Activated CD8-positive, alpha-beta memory T cell treated with anti-CD3 and anti-CD28 coated beads for 4 hours (primary cell): ENCODE results near the gene CCP110.
"Not testable (repeated sequence)": the region's sequence is repeated elsewhere in the genome, so short reads cannot be mapped to it uniquely, and the experiment has no call there.

Experiments
- DNase-seq, 2 donors: peaks; one replicate each; pipeline ENCODE4 v3.0.0-alpha.2; 2020; ENCODE audit warnings: low read depth in 2 of 2

CCP110 gene

DNA sequence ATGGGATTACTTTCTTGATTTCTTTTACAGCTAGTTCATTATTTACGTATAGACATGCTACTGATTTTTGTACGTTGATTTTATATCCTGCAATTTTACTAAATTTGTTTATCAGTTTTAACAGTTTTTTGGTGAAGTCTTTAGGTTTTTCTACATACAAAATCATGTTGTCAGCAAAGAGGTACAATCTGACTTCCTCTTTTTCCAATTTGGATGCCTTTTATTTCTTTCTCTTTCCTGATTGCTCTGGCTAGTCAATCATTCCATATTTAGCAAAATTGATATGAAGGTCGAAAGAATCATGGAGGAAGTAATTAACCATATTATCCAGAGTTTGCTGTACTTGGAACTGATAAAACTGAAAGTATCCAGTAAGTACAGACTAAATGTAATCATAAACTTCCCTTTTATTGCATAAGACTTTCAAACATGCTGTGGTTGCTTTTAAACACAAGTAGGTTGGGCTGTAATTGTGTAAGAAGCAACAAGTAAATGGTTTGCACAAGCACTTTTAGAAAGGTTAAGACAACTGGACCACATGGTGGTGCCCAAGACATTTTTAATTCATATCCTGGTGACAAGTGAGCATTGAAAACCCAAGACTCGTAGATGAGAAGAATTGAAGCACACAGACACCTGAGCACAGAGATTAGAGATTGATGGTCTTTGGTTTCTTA is 10.2 kb upstream of the CCP110 start:
- no peak for DNase-seq

DNA sequence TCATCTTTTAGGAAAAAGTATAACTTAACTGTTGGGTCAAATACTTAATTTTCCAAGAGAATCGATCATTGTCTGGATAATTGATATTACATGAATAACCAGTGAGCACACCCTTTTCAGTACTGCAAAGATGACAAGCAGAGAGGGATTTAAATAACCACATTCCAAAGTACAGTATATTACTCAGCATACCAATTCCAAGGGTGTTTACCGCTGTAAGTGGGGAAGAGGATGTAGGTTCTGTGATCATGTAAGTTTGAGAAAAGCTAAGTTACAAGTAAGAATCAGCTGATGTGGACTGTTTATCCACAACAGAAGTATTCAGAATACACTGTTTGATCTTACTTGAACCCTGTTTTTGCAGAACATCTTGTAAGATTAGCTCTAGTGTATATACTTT is 8.0 kb upstream of the CCP110 start:
- DNase-seq: no peak

DNA sequence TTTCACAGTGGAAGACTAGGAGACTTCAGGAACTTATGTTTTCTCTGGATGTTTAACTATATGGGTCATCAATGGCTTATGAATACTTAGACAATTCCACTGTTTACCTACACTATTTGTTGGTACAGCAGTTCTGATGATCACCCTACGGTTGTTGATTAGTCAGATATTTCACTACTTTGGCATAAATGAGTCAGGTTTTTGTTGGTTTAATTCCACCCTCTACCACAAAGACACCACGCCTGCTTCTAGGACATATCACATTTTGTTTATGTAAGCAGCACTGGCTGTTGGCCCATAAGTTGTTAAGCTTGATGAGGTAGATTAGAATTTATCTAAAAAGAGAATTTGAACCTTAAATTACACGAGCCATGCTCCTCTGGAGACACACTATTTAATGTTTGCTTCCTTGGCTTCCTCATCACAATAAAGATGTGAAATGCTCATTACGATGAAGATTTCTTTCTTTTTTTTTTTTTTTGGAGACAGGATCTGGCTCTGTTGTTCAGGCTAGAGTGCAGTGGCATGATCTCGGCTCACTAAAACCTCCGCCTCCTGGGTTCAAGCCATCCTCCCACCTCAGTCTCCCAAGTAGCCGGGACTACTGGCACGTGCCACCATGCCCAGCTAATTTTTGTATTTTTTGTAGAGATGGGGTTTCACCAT is 6.2 kb upstream of the CCP110 start:
- DNase-seq: no peak

DNA sequence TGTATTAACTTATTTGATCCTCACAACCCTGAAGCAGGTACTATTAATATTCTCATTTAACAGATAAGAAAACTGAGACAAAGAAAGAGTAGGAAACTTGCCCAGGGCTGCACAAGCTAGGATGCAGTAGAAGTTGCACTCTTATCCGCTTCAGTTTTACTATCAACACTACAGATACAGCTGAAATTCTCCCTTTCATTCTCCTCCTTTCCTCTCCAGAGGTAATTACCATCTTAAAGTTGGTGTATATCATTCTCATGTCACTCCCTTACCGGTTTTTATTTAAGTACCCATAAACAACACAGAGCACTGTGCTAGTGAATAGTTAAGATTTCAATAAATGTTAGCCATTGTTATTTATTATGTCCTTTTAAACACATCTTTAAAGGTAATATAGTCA is 5.4 kb upstream of the CCP110 start:
- no peak for DNase-seq

DNA sequence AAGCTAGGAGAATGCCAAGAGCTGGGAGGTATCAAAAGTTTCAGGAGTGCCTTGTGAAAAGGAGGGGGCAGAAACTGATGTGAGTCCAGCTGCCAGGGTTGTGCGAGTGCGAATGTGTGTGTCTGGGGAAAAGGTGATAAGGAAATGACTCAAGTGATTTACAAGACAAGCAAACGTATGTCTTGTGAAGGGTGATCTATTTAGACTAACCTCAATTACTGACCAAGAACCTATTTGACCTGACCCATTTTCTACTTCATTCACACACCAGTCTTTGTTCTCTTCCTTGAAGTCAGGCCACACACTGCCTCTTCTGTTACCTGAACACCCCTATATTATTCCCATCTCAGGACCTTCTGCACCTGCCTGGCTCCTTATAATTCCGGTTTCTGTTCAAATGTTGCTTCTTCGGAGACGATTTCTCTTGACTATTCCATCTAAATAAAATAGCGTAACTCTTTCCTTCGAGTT is 2.8 kb upstream of the CCP110 start:
- DNase-seq: no peak

DNA sequence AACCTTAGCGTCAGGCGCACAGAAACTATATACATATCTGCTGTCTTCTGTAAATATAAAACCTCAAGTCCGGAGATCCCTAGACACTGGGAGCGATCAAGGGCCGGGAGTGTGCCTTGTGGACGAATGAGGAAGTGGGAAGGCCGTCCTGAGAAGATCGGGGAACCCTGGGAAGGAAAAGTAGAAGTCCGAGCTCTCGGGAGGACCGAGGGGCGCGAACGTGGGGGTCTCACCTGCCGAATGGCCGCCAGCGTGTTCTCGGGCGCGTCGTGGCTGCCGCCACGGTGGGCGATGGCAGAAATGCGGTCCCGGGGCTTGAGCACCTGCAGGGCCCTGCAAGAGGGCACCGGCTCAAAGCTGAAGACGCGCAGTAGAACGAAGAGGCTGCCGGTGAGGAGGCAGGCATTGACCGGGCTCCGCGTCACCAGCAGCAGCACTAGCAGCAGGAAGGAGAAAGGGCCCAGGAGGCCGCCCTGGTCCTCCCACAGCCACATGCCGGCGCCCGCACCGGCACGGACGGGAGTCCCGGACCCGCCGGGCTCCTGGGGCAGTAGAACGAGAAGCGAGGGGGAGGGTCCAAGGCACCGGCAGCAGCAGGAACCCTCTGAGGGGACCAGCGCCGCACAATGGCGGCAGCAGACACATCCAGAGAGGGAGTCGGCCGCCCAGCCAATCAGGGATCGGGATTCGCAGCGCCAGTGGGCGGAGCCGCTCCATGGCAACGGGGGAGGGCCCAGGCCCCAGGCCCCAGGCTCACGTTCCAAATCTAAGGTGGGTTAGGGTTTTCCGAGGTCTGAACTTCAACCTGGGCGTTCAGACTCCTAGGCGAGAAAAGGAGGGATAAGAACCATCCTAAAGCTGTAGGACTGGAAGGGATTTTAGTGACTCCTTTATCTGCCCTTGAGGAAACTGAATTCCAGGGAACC is 2.0 kb upstream of the CCP110 start, which contains the start of gene GDE1:
Gene GDE1, minus strand, starts transcription at position 628 of the 926 bp plus-strand sequence. Its CDS starts 134 bp downstream, at position 494.
- peak; percentile 90 to 91 for DNase-seq

DNA sequence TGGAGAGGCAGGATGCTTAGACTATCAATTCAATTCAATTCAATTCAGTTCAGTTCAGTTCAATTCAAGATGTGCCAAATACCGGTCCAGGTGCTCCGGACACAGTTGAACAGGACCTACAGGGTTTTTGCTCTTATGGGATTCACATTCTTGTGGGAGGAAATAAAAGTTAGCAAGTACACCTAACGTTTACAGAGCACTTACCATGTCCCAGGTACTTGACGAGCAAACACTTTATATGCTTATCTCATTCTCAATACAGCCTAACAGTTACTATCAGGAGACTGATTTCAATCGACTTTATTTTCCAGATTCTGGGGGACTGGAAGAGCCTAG is 1.4 kb upstream of the CCP110 start:
- no peak for DNase-seq

DNA sequence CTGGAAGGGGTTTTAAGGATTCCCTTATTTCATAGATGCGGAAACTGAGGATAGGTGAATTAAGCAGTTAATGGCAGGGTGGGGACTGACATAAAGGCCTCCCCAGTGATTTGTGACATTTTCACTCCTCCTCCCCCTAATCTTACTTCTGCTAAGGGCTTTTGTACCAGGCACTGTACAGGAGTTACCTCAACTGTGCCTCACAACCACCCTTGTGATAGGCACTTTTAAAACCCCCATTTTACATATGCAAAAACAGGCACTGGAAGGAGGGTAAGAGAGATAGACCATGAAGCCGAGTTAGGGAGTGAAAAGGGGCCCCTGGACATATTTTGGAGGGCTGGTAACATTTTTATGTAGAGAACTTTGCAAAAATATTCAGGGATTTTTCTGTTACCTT is 982 bp upstream of the CCP110 start:
- no peak for DNase-seq

DNA sequence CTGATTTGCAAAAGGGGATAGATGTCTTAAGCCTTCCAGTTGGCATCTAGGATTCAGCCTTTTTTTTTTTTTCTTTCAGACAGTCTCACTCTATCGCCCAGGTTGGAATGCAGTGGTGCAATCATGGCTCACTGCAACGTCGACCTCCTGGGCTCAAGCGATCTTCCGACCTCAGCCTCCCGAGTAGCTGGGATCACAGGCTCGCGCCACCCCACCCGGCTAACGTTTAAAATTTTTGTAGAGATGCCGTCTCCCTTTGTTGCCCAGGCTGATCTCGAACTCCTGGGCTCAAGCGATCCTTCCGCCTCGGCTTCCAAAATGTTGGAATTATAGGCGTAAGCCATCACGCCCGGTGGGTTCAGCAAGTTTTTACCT is 571 bp upstream of the CCP110 start:
- DNase-seq: no peak

DNA sequence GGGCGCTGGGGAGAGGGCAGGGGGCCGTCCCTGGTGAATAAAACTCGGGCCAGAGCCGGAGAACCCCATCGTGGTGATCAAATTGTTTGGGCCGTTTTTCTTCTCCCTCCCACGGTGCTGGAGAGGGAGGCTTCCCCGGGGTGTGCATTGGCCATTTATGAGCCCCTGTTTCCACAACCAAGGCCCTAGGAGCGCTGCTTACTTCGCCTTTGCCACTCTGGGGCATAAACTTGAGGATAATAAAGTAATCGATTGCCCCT is 544 bp downstream of the CCP110 start:
- DNase-seq: no peak

DNA sequence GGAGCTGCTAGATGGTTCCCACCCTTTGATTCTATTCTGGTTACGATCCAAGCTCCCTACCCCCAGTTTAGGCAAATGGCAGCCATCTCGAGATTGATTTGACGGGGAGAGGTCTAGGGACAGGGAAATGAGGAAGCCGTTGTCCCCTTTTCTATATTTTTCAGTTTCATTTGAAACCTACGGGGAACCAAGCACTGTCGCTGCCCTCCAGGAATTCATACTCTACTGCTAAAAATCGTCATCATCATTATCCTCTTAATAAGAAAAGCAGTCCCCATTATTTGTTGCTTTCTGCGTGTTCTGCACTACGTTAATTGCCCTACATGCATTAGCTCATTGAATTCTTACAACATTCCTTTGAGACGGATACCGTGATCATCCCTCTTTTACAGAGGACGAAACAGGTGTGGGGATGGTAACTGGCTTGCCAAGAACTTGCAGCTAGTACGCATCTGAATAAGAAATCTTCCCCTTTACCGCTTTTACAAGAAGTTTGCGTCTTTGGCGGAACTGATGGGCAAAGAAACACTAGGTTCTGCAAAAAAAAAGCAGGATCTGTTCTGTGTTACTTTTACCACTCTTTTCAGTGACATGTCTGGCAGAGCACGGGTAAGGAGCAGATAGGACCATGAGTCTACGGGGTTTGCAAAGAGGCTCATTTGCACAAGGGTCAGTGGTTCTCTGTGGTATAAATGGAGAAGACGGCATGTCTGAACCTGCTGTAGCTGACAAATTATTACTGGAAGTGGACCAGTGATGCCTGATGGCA is 1.1 kb downstream of the CCP110 start:
- DNase-seq: no peak

DNA sequence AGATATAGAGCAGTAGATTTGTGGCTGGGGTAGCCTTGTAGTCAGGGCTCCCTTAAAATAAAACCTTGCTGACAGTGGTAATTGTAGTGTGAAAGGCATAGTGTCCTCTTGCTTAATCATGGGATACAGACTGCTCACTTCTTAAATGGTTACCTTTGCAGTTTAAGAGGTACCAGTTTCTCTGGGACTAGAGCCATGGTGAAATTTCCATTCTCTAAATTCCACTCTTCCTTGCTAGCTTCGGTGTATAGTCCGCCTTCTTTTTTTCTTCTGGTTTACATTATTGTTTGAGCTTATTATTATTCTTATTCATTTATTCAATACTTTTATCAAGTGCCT is 1.6 kb downstream of the CCP110 start:
- DNase-seq: no peak

DNA sequence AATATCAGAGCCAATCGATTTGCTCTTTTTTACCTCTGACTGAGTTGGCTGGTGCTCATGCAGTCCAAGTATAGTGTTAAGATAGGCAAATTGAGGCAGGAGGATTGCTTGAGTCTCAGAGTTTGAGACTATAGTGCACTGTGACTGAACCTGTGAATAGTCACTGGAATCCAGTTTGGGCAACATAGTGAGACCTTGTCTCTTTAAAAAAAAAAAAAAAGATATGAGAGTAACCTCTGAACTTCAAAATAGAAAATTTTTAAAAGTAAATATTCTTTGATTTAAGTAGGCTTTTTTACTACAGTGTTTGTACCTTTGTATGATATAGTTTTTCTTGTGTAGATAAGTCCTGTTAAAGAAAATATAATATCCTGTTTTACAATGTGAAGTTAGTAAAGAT is 3.4 kb downstream of the CCP110 start:
- DNase-seq: no peak

DNA sequence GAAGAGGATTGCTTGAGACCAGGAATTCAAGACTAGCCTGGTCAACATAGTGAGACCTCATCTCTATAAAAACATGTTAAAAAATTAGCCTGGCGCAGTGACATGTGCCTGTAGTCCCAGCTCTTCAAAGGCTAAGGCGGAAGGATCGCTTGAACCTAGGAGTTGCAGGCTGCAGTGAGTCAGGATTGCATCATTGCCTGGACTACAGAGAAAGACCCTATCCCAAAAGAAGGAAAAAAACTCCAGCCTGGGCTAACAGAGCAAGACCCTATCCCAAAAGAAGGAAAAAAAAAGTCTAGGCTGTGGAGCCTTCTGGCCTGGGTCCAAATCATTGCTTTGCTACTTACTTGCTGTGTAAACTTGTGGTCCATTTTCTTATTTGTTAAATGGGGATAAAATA is 4.9 kb downstream of the CCP110 start:
- no peak for DNase-seq

DNA sequence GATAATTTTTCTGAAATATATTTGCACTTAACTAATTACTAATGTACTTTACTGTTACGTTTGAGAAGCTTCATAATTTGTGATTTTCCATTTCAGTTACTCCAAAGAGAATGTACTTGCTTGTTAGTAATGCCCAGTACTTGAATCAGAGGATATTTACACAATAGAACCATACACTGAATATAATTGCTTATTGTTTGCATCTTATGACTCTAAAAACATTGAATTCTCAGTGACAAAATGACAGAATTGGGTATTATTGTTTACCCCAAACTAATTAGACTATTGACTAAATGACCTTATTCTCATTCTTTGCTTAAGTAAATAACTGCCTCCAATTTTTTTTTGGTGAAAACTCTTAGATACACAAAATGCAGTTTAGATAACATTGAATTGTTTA is 8.9 kb downstream of the CCP110 start:
- no peak for DNase-seq

DNA sequence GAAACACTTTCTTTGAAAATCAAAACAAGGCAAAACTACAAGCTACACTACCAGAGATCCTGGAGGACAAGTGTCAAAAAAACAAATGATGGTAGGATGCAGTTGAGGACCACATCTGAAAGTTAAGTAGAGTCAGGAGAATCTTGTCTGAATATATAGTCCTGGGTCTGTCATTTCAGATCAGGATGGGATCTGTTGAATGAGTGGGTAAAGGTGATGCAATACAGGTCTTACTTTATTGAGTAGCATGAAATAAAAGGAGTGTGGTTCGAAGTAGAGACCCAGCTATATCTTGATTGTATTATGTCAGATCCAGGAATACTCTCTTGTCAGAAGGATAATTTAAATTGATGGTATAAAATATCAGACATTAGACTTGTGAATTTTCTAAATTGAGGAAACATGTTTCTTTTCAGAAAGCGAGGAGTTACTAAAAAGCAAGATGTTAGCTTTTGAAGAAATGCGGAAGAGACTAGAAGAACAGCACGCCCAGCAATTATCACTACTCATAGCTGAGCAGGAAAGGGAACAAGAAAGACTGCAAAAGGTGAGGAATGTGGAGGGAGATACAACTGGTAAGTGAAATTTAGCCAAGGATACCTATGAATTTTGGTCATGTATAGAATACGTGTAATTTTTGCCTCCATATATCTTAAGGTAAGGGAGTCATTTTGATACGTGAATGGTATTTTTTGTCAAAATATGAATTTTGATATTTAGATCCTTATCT is 16.7 kb downstream of the CCP110 start:
- DNase-seq: no peak

DNA sequence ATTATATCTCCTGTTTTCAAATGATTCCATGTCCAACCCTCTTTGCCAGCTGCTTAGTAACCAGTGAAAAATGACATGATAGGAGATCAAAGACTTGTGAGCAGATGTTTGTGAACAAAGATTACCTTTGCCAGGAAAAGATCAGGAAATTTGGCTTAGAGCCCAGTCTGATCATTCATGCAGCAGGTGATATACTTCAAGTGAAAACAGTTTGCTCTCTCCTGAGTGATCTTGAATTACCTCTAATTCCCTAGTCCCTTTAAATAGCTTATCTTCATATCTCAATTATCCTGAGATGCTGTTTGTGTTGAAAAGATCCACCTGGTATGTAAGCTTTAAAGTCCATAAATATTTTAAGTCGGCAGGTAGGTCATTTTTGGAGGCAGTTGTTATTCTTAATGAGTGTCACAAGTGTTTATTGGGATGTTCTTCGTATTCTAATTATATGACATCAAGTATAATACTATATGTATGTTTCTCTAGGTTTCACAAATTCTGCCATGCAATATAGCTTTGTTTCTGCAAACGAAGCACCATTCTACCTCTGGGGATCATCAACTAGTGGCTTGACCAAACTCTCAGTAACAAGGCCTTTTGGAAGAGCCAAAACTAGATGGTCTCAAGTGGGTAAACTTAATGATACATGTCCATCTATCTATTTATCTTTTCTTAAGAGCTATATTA is 18.5 kb downstream of the CCP110 start:
- DNase-seq: no peak

DNA sequence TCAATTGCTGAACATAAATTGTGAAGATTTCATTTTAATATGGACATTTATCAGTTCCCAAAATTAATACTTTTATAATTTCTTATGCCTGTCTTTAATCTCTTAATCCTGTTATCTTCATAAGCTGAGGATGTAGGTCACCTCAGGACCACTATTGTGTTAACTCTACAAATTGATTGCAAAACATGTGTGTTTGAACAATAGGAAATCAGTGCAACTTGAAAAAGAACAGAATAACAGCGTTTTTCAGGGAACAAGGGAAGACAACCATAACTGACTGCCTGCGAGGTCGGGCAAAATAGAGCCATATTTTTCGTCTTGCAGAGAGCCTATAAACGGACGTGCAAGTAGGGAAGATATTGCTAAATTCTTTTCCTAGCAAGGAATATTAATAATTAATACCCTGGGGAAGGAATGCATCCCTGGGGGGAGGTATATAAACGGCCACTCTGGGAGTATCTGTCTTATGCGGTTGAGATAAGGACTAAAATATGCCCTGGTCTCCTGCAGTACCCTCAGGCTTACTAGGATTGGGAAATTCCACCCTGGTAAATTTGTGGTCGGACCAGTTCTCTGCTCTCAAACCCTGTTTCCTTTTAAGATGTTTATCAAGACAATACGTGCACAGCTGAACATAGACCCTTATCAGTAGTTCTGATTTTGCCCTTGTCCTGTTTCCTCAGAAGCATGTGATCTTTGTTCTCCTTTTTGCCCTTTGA is 19.7 kb downstream of the CCP110 start:
- not testable (repeated sequence) for DNase-seq

DNA sequence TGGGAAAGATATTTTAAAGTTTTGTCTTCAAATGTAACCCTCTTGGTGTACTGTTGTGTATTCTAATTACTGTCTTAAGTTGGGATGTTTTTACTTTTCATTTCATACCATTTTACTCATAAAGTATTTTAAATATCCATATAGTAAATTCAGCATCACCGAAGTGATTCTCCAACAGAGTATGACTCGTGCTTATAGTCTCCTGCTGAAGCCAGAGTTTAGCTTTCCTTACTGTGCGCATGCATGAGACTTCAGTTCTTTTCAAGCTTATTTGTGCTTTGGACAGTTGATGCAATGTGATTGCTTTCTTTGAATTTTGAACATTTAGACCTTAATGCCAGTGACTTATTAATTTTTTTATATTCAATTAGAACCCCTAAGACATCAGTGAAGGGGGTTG is 24.4 kb downstream of the CCP110 start:
- DNase-seq: no peak

DNA sequence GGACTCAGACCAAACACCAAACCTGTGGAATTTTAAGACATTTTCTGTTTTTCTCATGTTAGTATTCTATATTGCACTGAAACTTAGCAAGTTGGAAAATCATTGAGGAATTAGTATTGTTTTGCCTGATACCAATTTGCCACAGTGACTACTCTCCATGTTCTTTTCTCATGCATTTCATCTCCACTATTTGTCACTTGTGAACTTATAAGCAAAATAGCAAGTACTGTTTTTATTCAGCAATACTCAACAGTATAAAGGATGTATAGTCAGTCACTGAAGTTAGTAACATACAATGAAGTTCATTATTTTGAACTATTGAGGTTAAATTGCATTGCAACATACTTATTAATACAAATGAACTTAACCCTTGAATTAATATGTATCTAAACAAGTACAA is 25.9 kb downstream of the CCP110 start:
- DNase-seq: no peak
